ENCODE results near the gene MED26.

Gene MED26

DNA sequence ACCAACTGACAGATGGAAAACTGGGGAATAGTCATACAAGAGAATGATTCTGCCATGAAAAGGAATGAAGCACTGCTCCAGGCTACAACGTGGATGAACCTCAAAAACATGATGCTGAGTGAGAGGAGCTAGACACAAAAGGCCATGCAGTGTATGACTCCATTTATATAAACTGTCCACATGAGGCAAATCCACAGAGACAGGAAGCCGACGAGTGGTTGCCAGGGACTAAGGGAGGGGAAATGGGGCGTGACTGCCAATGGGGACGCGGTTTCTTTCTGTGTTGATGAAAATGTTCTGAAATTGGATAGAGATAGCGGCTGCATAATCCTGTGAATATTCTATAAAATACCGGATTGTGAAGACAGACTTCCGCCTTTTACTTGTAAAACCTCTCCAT is 21.7 kb upstream of the MED26 start:
- DNase-seq = no peak

DNA sequence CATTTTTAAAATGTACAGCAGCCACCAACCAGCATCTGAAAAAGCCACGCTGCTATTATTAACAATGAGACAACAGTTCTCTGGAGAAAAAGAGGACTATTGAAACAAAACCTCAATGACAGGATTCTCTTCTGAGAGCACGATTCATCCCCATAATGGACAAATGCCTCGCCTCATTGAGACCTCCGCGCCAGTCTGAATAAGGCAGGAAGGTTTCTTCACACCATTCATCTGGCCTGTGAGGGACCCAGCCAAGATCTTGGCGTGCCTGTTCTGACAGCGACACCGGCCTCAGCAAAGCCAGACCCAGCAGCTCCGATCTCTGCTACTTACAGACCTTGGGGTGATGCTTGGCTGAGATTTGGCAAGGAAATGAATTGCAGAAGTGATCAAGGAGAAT is 17.1 kb upstream of the MED26 start:
- DNase-seq = no peak

- DNase-seq = no peak
Observed at GRCh38 chr19:16641695-16642094, 13.7 kb upstream of the MED26 start.

DNA sequence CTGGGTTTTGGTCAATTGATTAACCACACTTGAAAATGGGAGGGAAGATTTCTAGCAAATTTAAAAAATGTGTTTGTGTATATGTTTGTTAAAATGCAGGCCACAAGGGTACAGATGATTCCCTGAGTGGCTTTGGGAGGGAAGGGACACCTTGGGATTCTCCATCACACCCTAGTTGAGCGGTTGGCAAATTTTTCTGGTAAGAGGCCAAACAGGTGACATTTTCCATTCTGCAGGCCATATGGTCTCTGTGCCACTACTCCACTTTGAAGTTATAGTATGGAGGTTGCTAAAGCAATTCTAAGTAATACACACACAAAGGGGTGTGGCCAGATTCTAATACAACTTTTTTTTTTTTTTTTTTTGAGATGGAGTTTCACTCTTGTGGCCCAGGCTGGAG is 12.9 kb upstream of the MED26 start:
- DNase-seq = no peak

- DNase-seq = no peak
Observed at GRCh38 chr19:16638666-16639065, 10.7 kb upstream of the MED26 start.

DNA sequence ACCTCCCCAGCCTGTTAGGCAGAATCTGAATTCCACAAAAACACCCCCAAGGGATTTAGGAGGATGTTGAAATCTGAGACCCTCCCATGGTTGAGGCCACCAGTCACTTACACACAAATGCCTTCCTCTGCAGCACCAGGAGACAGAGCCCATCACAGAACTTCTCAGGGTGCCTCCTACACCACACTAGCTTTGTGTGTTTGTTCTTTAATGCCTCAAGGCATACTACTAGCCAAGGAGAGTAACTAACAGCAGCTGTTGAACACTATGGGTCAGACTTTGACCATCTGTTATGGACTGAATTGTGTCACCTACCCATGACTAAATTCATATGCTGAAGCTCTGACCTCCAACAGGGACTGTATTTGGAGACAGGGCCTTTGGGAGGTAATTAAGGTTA is 9.5 kb upstream of the MED26 start:
- peak; percentile 19 for DNase-seq

- DNase-seq = no peak
Observed at GRCh38 chr19:16631465-16631864, 3.5 kb upstream of the MED26 start.

- peak; percentile 9 for DNase-seq
Observed at GRCh38 chr19:16628984-16629691, 1.1 kb upstream of the MED26 start.

GRCh38 chr19:16627928-16628182 is 149 bp downstream of the MED26 start:
- DNase-seq = no peak

- peak; percentile 6 for DNase-seq
Observed at GRCh38 chr19:16627193-16627927, 644 bp downstream of the MED26 start.

GRCh38 chr19:16626796-16627192 is 1.2 kb downstream of the MED26 start:
- DNase-seq = no peak

GRCh38 chr19:16625163-16625958 is 2.6 kb downstream of the MED26 start:
- DNase-seq = no peak

DNA sequence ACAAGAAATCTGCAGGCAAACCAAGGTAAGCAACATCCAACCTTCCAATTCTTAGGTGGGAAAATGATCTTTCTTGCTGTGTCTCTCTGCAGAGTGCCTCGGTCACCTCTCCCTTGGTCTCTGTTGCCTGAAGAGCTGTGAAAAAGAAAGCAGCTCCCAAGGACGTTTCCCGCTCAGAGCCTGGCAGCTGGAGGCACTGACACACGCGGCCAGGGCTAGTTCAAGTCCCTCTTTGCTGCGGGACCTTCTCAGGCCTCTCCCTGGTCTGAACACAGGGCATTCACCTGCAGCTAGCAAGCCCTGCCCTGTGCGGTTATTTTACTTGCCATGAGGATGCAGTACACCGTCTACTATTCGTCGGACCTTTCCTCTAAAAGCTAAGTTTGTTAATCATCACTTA is 3.8 kb downstream of the MED26 start:
- DNase-seq = no peak

DNA sequence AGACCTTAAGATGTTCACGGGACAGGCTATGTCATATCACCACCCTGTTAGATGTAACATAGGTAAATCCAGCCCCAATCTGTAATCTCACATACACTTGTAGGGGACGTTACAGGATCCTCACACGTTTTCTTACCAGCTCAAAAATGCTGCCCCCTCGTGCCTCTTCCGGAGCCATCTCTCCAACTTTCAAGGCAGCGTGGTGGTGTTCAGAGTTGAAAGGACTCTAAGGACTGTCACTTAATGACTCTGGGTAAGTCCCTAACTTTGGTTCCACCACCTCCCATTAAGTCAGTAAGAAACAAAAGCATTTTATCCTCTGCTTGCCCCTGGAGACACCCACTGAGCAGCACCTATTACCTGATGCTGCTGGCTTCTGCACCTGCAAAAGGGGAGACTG is 4.4 kb downstream of the MED26 start:
- no peak for DNase-seq

DNA sequence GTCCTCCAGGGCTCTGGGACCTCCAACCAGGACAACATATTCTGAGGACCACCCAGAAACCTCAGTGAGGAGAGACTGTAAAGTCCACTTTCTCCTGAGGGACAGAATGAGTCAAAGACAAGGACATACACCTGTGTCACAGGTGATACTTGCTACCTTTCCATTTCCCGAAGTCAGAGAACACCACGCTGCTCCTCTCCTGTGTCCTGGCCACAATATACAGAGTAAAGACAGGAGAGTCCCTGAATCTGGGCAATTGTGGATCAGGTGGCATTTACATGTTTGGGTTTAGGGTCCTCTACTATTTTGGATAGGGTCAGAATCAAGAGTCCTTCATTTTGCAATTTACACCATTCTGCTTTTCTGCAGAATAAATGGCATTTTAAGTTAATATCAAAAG is 4.9 kb downstream of the MED26 start:
- DNase-seq = no peak

DNA sequence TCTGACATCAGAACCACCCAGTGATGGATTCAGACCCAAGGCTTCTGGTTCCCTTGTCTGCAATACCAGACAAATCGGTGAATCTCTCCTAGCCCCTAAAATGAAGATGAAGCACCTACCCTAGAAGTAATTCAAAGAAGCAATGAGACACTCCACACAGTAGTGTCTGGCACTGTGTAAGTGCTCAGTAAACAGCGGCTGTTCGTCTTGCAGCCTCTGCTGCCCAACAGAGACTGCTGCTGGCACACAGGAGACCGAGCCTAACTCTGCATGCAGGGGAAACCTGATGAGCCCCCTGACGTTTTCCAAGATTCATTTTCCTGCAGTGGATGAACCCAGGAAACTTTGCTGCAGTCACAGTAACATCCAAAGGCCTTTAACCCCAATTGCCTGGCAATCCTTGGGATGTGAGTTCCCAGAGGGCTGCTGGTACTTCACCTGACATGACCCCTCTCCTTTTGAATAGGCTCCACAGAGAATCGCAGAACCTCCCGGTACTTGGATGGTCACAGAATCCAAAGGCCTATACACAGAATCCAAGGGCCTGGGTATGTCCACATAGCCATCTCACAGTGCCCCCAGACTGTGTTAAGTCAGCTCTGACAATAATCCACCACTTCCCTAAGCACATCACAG is 6.7 kb downstream of the MED26 start:
- DNase-seq = no peak

- DNase-seq = no peak
Observed at GRCh38 chr19:16620584-16620983, 7.4 kb downstream of the MED26 start.

DNA sequence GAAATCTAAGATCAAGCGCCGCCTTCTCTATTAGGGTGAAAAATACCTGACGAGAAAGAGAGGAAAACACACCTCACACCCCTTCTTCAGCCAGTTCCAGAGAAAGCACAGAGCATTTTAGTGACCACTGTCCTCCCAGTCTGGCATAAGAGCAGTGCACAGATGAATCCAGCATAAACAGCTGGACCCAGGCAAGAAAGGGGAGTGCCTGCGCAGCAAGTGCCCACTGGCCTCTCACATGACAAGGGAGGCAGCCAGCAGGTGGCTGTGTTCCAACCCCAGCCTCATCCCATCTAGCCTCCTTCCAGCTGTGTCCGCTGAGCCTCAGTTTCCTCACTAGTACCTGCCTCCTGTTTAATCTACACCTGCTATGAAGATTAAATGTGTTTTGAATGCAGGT is 8.0 kb downstream of the MED26 start:
- no peak for DNase-seq

DNA sequence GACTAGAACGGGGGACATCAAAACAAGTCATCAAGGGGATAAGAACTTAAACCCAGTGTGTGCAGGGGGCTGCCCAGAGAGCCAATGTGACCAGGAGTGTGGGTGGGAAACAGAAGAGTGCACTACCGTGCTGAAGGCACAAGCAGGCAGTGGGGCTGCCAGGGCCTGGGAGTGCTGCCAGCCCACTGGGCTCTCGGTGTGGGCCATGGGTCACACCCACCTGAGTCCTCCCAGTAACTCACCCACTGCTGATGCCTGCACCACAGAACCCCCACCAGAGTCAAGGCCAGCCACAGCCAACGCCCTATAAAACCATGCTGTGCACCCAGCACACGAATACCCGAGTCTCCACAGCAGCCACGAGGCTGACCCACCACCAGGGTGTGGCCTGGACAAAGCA is 8.5 kb downstream of the MED26 start:
- DNase-seq = no peak

- DNase-seq = no peak
Observed at GRCh38 chr19:16618248-16618647, 9.8 kb downstream of the MED26 start.

- DNase-seq = no peak
Observed at GRCh38 chr19:16615808-16616207, 12.2 kb downstream of the MED26 start.

- DNase-seq = no peak
Observed at GRCh38 chr19:16614941-16615340, 13.1 kb downstream of the MED26 start.

- DNase-seq = no peak
Observed at GRCh38 chr19:16613841-16614240, 14.2 kb downstream of the MED26 start.

All from fibroblast of skin of back (primary cell).